Measurements from ENCODE around the gene PRSS57. TPM values are rescaled to one million over a fixed set of nuclear protein-coding genes. Genes with fewer than 3 reads are reported as not detected.

Gene PRSS57
- total RNA-seq, 1 experiment from 2014 or later: not detected

DNA sequence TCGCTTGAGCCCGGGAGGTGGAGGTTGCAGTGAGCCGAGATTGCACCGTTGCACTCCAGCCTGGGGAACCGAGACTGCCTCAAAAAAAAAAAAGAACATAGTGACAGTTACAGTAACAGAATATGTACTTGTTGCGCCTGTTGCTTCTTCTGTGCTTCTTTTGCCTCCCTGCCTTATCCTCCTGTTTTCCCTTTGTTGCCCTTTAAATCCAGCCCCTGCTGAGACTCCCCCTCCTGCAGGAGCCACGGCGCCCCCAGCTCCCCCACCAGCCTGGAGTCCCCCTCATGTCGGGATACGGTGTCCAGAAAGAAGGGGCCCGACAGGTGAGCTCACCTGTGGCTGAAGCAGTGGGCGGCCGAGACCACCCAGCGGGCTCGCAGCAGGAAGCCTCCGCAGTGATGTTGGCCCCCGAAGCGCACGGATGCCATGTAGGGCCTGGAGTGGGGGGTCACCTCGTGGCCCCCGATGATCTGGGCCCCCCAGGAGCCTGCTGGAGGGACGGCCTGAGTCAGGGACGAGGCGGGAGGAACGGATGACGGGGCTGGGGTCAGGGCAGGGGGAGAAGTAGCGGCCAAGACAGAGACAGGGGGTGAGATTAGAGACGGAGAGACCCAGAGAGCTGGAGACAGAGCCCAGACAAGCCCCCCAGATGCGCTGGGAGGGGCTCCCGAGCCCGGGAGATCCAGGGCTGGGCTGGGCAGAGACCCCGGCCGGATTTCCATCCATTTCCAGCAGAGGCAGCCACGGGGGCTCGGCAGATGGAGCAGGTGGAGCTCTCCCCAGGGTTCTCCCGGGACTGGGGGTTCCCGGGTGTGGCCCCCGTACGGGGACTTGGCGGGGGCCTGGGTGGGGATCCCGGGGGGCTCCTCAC, 536 bp downstream of the PRSS57 start:
- H3K4me1 ChIP-seq (replicated peaks): no peaks in the 10 kb centered on the region
- H3K27ac ChIP-seq: no peak overlapping the region
- peaks cover 14% of the 10 kb centered on the region for H3K27me3 ChIP-seq (replicated peaks)
- no peak for DNase-seq (ENCODE audit: low read depth in 1 of 2, low spot score in 2 of 2)
- H3K9me3 ChIP-seq (replicated peaks): no peaks in the 10 kb centered on the region
- H3K36me3 ChIP-seq: no peaks in the 10 kb centered on the region
- no peak overlapping the region for H3K4me3 ChIP-seq

DNA sequence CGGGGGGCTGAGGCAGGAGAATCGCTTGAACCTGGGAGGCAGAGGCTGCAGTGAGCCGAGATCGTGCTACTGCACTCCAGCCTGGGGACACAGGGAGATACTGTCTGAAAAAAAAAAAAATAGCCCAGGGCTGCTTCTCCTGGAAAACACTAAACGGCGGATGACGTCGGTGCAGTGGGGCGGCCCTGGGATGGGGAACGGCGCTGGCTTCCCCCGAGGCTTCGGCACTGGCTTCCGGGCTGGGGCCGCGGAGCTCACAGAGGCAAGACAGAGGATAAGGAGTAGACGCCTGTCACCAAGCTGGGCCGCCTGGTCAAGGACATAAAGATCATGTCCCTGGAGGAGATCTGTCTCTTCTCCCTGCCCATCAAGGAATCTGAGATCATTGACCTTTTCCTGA, 5.0 kb downstream of the PRSS57 start:
- no peak for DNase-seq (ENCODE audit: low read depth in 1 of 2, low spot score in 2 of 2)
- Histone ChIP-seq H3K27me3 (replicated peaks) (peaks cover 8% of the 10 kb centered on the region; the same call in 1 of the 2 replicates), H3K27ac (no peak overlapping the region), H3K9me3 (replicated peaks) (no peaks in the 10 kb centered on the region), H3K4me1 (replicated peaks) (no peaks in the 10 kb centered on the region), H3K4me3 (no peak overlapping the region), H3K36me3 (no peaks in the 10 kb centered on the region)

DNA sequence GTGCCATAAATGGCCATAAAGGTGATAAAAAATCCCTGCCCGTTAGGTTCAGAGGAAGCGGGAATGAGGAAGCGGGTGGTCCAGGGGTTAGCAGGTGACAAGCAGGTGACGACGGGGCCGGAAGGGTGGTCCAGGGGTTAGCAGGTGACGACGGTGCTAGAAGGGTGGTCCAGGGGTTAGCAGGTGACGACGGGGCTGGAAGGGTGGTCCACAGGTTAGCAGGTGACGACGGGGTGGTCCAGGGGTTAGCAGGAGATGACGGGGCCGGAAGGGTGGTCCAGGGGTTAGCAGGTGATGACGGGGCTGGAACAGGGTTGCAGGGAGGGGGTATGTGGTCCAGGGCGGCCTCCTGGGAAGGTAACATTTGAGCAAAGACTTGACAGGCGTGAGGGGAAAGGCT, 6.3 kb downstream of the PRSS57 start:
- Histone ChIP-seq H3K36me3 (no peaks in the 10 kb centered on the region), H3K27ac (no peak overlapping the region), H3K9me3 (replicated peaks) (no peaks in the 10 kb centered on the region), H3K27me3 (replicated peaks) (no peaks in the 10 kb centered on the region), H3K4me1 (replicated peaks) (no peaks in the 10 kb centered on the region), H3K4me3 (no peak overlapping the region)
- DNase-seq (ENCODE audit: low read depth in 1 of 2, low spot score in 2 of 2): no peak

DNA sequence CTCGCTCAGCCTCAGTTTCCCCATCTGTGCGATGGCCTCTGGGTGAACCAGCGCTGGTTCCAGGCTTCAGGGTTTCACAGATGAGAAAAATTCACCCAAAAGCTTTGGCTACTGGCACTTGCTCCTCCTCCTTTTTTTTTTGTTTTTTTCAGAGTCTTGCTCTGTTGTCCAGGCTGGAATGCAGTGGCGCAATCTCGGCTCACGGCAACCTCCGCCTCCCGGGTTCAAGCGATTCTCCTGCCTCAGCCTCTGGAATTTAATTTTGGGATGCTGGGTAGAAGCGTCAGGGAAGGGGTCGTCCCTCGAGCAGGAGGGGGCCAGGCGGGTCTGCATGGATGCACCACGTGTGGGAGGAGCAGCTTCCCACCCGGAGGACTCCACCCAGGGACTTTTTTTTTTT, 7.0 kb downstream of the PRSS57 start:
- Histone ChIP-seq H3K9me3 (replicated peaks) (no peaks in the 10 kb centered on the region), H3K36me3 (peaks cover under 1% of the 10 kb centered on the region; the same call in 1 of the 2 replicates), H3K27ac (no peak overlapping the region), H3K27me3 (replicated peaks) (no peaks in the 10 kb centered on the region), H3K4me1 (replicated peaks) (no peaks in the 10 kb centered on the region), H3K4me3 (no peak overlapping the region)
- DNase-seq (ENCODE audit: low read depth in 1 of 2, low spot score in 2 of 2): no peak

DNA sequence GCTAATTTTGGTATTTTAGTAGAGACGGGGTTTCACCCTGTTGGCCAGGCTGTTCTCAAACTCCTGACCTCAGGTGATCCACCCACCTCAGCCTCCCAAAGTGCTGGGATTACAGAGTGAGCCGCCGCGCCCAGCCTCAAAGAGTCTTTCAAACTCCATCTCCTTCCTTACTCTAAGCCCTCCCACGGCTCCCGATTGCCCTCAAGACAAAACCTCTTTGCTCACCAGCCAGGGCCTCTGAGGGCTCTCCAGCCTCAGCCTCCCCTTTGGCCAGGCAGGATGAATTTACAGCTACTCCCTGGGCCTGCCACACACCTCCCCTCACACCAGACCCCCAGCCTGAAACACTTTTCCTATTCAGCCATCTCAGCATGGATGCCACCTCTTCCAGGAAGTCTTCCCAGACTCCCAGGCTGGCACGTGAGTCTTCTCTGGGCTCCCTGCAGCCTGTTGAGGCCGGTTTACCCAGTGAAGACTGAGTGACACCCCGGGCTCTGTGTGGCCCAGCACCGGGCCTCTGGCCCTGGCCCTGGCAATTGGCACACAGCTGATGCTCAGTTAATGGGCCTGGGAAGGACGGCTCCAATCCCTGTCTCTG, 7.6 kb downstream of the PRSS57 start:
- DNase-seq (ENCODE audit: low read depth in 1 of 2, low spot score in 2 of 2): no peak
- Histone ChIP-seq H3K4me3 (no peak overlapping the region), H3K27ac (no peak overlapping the region), H3K9me3 (replicated peaks) (no peaks in the 10 kb centered on the region), H3K27me3 (replicated peaks) (no peaks in the 10 kb centered on the region), H3K4me1 (replicated peaks) (no peaks in the 10 kb centered on the region), H3K36me3 (peaks cover 6% of the 10 kb centered on the region)

DNA sequence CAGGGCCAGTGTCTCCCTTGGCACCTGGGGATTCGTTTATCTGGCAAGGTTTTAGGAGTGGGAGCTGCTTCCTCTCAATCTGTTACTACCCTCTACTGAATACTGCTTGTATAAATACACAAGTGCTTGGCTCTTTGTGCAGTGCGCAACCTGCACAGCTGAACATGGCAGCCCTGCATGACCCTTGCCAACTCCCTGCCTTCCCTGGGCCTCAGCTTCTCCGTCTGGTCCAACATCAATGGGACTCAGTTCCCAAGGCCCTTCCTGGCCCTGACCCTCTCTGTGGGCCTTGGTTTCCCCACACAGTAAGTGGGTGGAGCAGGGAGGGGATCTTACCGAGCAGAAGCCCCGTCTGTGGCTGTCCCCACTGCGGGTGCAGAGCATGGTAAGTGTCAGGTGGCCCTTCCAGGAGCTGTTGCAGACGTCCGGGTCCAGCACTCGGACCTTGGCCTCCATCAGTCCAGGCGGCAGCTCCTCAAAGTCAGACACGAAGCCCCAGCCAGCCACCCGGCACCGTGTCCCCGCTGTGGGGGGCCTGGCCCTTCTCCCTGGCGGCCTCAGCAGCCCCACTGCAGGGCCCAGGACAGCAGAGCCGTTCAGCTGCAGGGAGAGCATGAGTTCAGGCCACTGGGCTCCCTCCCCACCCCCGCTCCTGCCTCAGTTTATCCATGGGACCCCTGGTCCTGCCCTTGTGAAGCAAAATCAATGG, 8.5 kb downstream of the PRSS57 start:
- Histone ChIP-seq H3K4me3 (no peak overlapping the region), H3K27me3 (replicated peaks) (no peaks in the 10 kb centered on the region), H3K4me1 (replicated peaks) (no peaks in the 10 kb centered on the region), H3K27ac (no peak overlapping the region), H3K9me3 (replicated peaks) (no peaks in the 10 kb centered on the region), H3K36me3 (peaks cover 11% of the 10 kb centered on the region)
- DNase-seq (ENCODE audit: low read depth in 1 of 2, low spot score in 2 of 2): no peak

DNA sequence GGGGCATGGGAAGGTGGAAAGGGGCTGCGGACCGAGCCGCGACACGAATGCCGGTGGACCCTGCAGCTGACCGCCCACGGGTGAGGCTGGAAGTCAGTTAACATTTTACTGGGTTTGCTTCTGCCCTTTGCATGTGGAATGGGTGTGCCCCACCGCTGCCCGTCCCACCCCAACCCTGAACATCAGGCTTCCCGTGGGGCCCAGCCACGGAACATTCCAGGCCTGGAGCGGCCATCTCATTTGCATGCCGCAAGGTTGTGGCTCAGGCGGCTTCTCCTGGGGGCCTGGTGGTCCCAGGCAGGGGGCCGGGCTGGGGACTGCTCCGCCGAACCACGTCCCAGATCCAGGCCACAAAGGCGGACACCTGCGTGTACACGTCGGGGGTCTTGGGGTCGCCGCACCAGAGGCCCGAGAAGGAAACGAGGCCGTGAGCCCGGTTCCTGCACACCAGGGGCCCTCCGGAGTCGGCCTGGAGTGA, 9.8 kb downstream of the PRSS57 start:
- no peaks in the 10 kb centered on the region for H3K27me3 ChIP-seq (replicated peaks)
- no peak overlapping the region for H3K4me3 ChIP-seq
- 0 out of 2 replicates have a peak, but pooled peaks cover 2% of the 10 kb centered on the region for H3K9me3 ChIP-seq (replicated peaks)
- H3K36me3 ChIP-seq: peaks cover 18% of the 10 kb centered on the region
- no peak for DNase-seq (ENCODE audit: low read depth in 1 of 2, low spot score in 2 of 2)
- no peak overlapping the region for H3K27ac ChIP-seq
- H3K4me1 ChIP-seq (replicated peaks): peaks cover 3% of the 10 kb centered on the region

DNA sequence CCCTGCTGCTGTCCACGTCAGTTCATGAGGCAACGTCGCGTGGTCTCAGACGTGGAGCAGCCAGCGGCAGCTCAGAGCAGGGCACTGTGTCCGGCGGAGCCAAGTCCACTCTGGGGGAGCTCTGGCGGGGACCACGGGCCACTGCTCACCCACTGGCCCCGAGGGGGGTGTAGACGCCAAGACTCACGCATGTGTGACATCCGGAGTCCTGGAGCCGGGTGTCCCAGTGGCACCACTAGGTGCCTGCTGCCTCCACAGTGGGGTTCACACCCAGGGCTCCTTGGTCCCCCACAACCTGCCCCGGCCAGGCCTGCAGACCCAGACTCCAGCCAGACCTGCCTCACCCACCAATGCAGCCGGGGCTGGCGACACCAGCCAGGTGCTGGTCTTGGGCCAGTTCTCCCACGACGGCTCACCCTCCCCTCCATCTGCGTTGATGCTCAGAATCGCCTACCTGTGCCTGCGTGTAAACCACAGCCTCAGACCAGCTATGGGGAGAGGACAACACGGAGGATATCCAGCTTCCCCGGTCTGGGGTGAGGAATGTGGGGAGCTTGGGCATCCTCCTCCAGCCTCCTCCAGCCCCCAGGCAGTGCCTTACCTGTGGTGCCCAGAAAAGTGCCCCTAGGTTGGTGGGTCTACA, 12.5 kb downstream of the PRSS57 start:
- DNase-seq (ENCODE audit: low read depth in 1 of 2, low spot score in 2 of 2): no peak
- H3K36me3 ChIP-seq: peaks cover 35% of the 10 kb centered on the region
- H3K4me1 ChIP-seq (replicated peaks): peaks cover 26% of the 10 kb centered on the region
- H3K4me3 ChIP-seq: no peak overlapping the region
- 0 out of 2 replicates have a peak, but pooled peaks cover 2% of the 10 kb centered on the region for H3K9me3 ChIP-seq (replicated peaks)
- H3K27ac ChIP-seq: no peak overlapping the region
- no peaks in the 10 kb centered on the region for H3K27me3 ChIP-seq (replicated peaks)

DNA sequence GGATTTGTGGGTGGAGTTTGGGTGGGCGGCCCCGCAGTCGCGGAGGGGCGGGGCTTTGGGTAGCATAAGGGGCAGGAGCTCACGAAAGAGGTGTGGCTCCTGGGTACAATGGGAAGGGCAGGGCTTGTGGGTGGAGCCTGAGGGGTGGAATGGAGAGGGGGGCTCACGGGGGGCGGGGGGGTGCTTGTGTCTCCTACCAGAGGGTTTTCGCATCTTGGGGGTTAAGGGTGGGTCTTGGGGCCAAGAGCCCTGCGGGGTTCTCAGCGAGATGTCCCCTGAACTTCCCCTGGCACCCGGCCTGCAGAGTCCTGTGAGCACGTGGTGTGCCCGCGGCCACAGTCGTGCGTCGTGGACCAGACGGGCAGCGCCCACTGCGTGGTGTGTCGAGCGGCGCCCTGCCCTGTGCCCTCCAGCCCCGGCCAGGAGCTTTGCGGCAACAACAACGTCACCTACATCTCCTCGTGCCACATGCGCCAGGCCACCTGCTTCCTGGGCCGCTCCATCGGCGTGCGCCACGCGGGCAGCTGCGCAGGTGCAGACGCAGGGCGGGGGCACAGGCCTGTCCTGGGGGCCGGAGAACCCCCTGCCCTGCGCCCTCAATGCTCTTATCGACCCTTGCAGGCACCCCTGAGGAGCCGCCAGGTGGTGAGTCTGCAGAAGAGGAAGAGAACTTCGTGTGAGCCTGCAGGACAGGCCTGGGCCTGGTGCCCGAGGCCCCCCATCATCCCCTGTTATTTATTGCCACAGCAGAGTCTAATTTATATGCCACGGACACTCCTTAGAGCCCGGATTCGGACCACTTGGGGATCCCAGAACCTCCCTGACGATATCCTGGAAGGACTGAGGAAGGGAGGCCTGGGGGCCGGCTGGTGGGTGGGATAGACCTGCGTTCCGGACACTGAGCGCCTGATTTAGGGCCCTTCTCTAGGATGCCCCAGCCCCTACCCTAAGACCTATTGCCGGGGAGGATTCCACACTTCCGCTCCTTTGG, 13.9 kb downstream of the PRSS57 start:
- peaks cover 40% of the 10 kb centered on the region for H3K36me3 ChIP-seq
- peak overlapping the region; percentile 81 for H3K27ac ChIP-seq
- DNase-seq (ENCODE audit: low read depth in 1 of 2, low spot score in 2 of 2): no peak
- peaks cover 35% of the 10 kb centered on the region for H3K4me1 ChIP-seq (replicated peaks)
- H3K27me3 ChIP-seq (replicated peaks): no peaks in the 10 kb centered on the region
- H3K9me3 ChIP-seq (replicated peaks): 0 out of 2 replicates have a peak, but pooled peaks cover 2% of the 10 kb centered on the region
- peak overlapping the region; percentile 77 for H3K4me3 ChIP-seq

DNA sequence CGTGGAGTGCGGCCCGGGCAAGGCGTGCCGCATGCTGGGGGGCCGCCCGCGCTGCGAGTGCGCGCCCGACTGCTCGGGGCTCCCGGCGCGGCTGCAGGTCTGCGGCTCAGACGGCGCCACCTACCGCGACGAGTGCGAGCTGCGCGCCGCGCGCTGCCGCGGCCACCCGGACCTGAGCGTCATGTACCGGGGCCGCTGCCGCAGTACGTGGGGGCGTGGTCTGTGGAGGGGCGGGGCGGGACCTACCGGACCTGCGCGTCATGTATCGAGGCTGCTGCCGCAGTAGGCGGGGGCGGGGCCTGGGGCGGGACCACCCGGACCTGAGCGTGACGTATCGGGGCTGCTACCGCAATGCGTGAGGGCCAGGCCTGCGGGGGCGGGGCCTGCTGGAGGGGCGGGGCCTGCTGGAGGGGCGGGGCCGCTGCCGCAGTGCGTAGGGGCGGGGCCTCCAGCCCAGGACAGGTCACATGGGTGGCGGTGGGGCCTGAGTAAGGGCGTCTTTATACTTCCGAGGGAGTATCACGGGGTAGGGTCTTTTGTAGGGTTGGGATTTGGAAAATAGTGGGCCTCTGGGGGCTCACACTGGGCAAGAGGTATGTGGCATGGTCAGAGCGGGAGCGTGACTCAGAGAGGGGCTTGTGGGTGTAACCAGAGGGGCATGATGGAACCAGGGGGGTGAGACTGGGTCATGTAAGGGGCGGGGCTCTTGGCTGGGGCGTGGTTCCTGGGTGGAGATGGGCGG, 14.8 kb downstream of the PRSS57 start:
- DNase-seq (ENCODE audit: low read depth in 1 of 2, low spot score in 2 of 2): peak; percentile 94 to 100
- Histone ChIP-seq H3K27ac (peak overlapping the region; percentile 86), H3K4me1 (replicated peaks) (peaks cover 41% of the 10 kb centered on the region), H3K36me3 (peaks cover 40% of the 10 kb centered on the region), H3K27me3 (replicated peaks) (no peaks in the 10 kb centered on the region), H3K9me3 (replicated peaks) (0 out of 2 replicates have a peak, but pooled peaks cover 2% of the 10 kb centered on the region), H3K4me3 (peak overlapping the region; percentile 77)

DNA sequence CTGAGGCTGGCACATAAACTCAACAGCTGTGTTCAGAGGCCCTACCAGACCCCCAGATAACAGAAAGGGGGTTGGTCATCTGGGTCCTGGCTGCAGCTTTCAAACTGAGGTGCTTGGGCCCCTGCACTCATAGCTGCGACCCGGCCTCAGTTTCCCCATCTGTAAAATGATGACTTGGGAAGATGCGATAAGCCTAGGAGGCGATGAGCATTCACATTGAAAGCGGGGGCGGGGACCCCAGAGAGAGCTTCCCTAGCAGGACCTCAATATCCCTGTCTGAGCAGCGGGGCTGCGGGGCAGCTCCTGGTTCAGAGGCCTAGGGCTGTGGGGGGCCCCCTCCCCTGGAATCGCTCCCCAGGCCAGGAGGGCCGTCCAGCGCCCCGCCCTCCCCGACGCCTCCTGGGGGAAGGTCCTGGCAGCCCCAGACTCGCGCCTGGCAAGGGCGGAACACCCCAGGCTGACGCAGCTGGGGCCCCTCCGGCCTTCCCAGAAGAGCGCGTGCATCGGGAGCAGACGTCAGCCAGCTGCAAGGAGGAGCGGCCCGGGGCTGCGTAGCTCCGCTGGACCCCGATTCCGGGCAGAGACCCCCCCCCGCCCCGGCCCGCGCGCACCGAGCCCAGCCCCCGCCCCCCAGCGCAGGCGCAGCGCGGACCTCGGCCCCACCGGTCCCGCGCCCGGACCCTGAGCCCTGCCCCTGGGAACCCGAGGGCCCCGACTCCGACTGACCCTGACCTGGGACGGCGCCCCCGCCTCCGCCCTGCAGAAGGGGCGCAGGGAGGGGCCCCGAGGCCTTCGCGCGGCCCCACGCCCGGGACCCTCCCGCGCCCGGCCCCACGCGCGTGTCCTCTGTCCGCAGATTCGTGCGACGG, 15.6 kb downstream of the PRSS57 start:
- H3K9me3 ChIP-seq (replicated peaks): 0 out of 2 replicates have a peak, but pooled peaks cover 2% of the 10 kb centered on the region
- no peaks in the 10 kb centered on the region for H3K27me3 ChIP-seq (replicated peaks)
- peaks cover 46% of the 10 kb centered on the region for H3K4me1 ChIP-seq (replicated peaks)
- DNase-seq (ENCODE audit: low read depth in 1 of 2, low spot score in 2 of 2): peak; percentile 56 to 72
- H3K36me3 ChIP-seq: peaks cover 48% of the 10 kb centered on the region
- H3K27ac ChIP-seq: peak overlapping the region; percentile 86
- H3K4me3 ChIP-seq: peak overlapping the region; percentile 77
